HepG2 (cell line): ENCODE data around the gene PTMA. TPM values are rescaled to one million over a fixed set of nuclear protein-coding genes. Genes with fewer than 3 reads are reported as not detected.

Experiments
- AGO2 ChIP-seq: fragments of 200-400 bp; formaldehyde crosslinking; optimal IDR thresholded peaks from 2 replicates; pipeline ENCODE3; 2017; ENCODE audit warnings: mild to moderate bottlenecking, low read depth, low read length, moderate library complexity
- BCL6 ChIP-seq: IDR thresholded peaks from 2 replicates; pipeline ENCODE4 v1.6.1; 2016; ENCODE audit warnings: missing genetic modification reagents, missing compliant biosample characterization
- DMAP1 ChIP-seq: IDR thresholded peaks from 2 replicates; pipeline ENCODE4 v1.6.1; 2016
- FOXA1 ChIP-seq, 2 experiments: fragments of 450-650 bp in 1 of 2; sonication (generic) in 1 of 2; formaldehyde crosslinking in 1 of 2; IDR thresholded peaks; 2 replicates each; pipeline versions ENCODE4 v1.4.0 to v1.6.1; 2016 to 2020; ENCODE audit warnings: missing genetic modification reagents in 1 of 2
- MEF2D ChIP-seq: sonication (generic); formaldehyde crosslinking; IDR thresholded peaks from 2 replicates; pipeline ENCODE4 v1.5.1; 2020; ENCODE audit warnings: mild to moderate bottlenecking, missing genetic modification reagents
- SP4 ChIP-seq: sonication (generic); formaldehyde crosslinking; IDR thresholded peaks from 2 replicates; pipeline ENCODE4 v1.8.1; 2023; ENCODE audit warnings: mild to moderate bottlenecking, missing genetic modification reagents
- SUZ12 ChIP-seq: fragments of 150-350 bp; IDR thresholded peaks from 2 replicates; pipeline ENCODE4 v1.6.1; 2014; ENCODE audit warnings: low read depth, low read length
- TAF1 ChIP-seq: sonication (generic); formaldehyde crosslinking; IDR thresholded peaks from 2 replicates; pipeline ENCODE4 v1.4.0; 2020; ENCODE audit warnings: missing genetic modification reagents
- THYN1 ChIP-seq: sonication (generic); formaldehyde crosslinking; IDR thresholded peaks from 2 replicates; pipeline ENCODE4 v1.8.1; 2023; ENCODE audit warnings: low read depth, mild to moderate bottlenecking, moderate library complexity, missing genetic modification reagents, borderline replicate concordance
- ZFYVE20 ChIP-seq: sonication (generic); formaldehyde crosslinking; IDR thresholded peaks from 2 replicates; pipeline ENCODE4 v1.8.0; 2023; ENCODE audit warnings: low read depth, mild to moderate bottlenecking, moderate library complexity, missing genetic modification reagents, borderline replicate concordance
- ZNF484 ChIP-seq: sonication (generic); formaldehyde crosslinking; IDR thresholded peaks from 2 replicates; pipeline ENCODE4 v1.5.1; 2020; ENCODE audit warnings: mild to moderate bottlenecking, low read depth, missing genetic modification reagents, borderline replicate concordance
- ZNF501 ChIP-seq: sonication (generic); formaldehyde crosslinking; IDR thresholded peaks from 2 replicates; pipeline ENCODE4 v1.5.1; 2020; ENCODE audit warnings: mild to moderate bottlenecking, moderate library complexity, missing genetic modification reagents
- ZNF563 ChIP-seq: sonication (generic); formaldehyde crosslinking; IDR thresholded peaks from 2 replicates; pipeline ENCODE4 v1.8.0; 2022; ENCODE audit warnings: mild to moderate bottlenecking, moderate library complexity, missing genetic modification reagents
- ZNF614 ChIP-seq: IDR thresholded peaks from 2 replicates; pipeline ENCODE4 v1.6.1; 2018; ENCODE audit warnings: missing biosample characterization, missing genetic modification reagents, inconsistent platforms, borderline replicate concordance
- ZNF879 ChIP-seq: sonication (generic); formaldehyde crosslinking; IDR thresholded peaks from 2 replicates; pipeline ENCODE4 v1.8.1; 2023; ENCODE audit warnings: missing genetic modification reagents
- ZSCAN21 ChIP-seq: sonication (generic); formaldehyde crosslinking; IDR thresholded peaks from 2 replicates; pipeline ENCODE4 v1.8.0; 2022; ENCODE audit warnings: mild to moderate bottlenecking, missing genetic modification reagents, moderate library complexity, borderline replicate concordance
- ZSCAN31 ChIP-seq: sonication (generic); formaldehyde crosslinking; IDR thresholded peaks from 2 replicates; pipeline ENCODE4 v1.5.0; 2020; ENCODE audit warnings: low read depth, mild to moderate bottlenecking, missing genetic modification reagents
- polyA plus RNA-seq, 8 experiments: library from polyadenylated mRNA; depleted of rRNA in 3 of 8; stranded (reverse) in 7 of 8; unstranded in 1 of 8; fragments of >200 nt; fragmentation: Illumina TruSeq in 4 of 8; extraction: Trizol in 4 of 8; gene quantifications; 2 replicates each; pipeline versions ENCODE4 v1.2.1 to v1.2.3, GENCODE V29; 2011 to 2016; ENCODE audit warnings: low read depth in 4 of 8, missing spikeins in 1 of 8, mixed read lengths in 1 of 8; ENCODE audit not compliant: insufficient read depth in 1 of 8
- total RNA-seq, 5 experiments: library from RNA; depleted of rRNA; stranded (reverse); fragments of >200 nt; fragmentation: Illumina TruSeq; extraction: Trizol; gene quantifications; 2 replicates each; pipeline ENCODE4 v1.2.3, GENCODE V29; 2016; ENCODE audit warnings: low read depth in 1 of 5
- TF ChIP-seq, protein P1 (sequence below): sonication (generic); formaldehyde crosslinking; IDR thresholded peaks from 2 replicates; pipeline ENCODE4 v1.5.0; 2020; ENCODE audit warnings: missing genetic modification reagents
- TF ChIP-seq, protein P2 (sequence below): sonication (generic); formaldehyde crosslinking; IDR thresholded peaks from 2 replicates; pipeline ENCODE4 v1.4.0; 2020; ENCODE audit warnings: missing genetic modification reagents
- TF ChIP-seq, protein P3 (sequence below): sonication (generic); formaldehyde crosslinking; IDR thresholded peaks from 2 replicates; pipeline ENCODE4 v1.4.0; 2020; ENCODE audit warnings: missing genetic modification reagents
- TF ChIP-seq, protein P4 (sequence below): sonication (generic); formaldehyde crosslinking; IDR thresholded peaks from 2 replicates; pipeline ENCODE4 v1.4.0; 2020; ENCODE audit warnings: mild to moderate bottlenecking, missing genetic modification reagents

Gene PTMA
- total and polyA plus RNA-seq, 2 of the 13 experiments (the other 11 are each of a cell fraction or from before 2014, with no cell fraction given) = 190 to 1,086 TPM

DNA sequence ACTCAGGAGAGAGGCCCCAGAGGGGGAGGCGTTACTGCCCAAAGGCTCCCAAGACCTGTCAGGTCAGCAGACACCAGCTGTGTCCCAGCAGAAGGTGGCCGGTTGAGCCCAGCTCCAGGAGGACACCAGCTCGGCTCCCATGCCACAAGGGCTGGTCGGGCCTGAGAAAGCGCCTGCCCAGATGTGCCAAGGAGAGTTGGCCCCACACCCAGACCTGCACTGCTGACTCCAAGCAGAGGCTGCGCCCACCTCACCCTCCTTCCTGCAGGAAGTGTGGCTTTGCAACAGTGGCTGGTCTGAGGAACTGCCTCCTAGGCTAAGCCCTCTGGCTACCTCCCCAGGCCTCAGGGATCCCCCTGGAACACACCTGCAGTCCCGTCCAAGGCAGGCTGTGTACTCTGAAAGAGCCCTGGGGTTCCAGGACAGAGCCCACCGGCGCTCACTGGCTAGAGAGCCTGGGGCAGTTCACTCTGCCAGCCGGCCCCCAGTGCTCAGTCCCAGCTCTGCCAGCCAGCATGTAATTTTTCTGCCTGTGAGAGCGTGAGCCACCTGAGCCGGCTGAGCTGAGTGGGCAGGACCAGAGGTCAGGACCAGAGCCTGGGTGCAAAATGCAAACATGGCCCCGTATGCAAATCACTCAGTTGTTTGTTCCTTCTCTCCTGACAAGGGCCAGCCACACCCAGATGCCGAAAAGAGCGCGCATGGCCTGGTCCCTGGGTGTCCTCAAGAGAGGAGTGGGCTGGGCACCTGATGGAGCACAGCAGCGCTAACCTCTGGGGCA, 36.9 kb upstream of the PTMA start (continued):
- TF ChIP-seq, protein P1, sequence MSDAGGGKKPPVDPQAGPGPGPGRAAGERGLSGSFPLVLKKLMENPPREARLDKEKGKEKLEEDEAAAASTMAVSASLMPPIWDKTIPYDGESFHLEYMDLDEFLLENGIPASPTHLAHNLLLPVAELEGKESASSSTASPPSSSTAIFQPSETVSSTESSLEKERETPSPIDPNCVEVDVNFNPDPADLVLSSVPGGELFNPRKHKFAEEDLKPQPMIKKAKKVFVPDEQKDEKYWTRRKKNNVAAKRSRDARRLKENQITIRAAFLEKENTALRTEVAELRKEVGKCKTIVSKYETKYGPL (CRISPR knock-in tag) = no peak
- TF ChIP-seq ZFYVE20 (CRISPR knock-in tag) (0 out of 2 replicates have a peak, but pooled peaks have one; percentile 27), ZNF501 (CRISPR knock-in tag) (peak; percentile 70), BCL6 (CRISPR knock-in tag) (no peak), THYN1 (no peak), ZSCAN31 (no peak), SUZ12 (no peak), ZNF614 (CRISPR knock-in tag) (peak; percentile 16; the same call in 1 of the 2 replicates), DMAP1 (CRISPR knock-in tag) (no peak), TAF1 (CRISPR knock-in tag) (peak; percentile 30; the same call in 1 of the 2 replicates), FOXA1 (IDR thresholded peaks at IDR 0.05) (no peak), FOXA1 (CRISPR knock-in tag; IDR thresholded peaks at IDR 0.05) (0 out of 2 replicates have a peak, but pooled peaks have one; percentile 10), SP4 (CRISPR knock-in tag) (no peak), ZNF484 (CRISPR knock-in tag) (no peak), MEF2D (CRISPR knock-in tag) (0 out of 2 replicates have a peak, but pooled peaks have one; percentile 37), ZSCAN21 (CRISPR knock-in tag) (peak; percentile 75), AGO2 (peak; percentile 46), ZNF563 (CRISPR knock-in tag) (0 out of 2 replicates have a peak, but pooled peaks have one; percentile 51), ZNF879 (CRISPR knock-in tag) (no peak)
- TF ChIP-seq, protein P2, sequence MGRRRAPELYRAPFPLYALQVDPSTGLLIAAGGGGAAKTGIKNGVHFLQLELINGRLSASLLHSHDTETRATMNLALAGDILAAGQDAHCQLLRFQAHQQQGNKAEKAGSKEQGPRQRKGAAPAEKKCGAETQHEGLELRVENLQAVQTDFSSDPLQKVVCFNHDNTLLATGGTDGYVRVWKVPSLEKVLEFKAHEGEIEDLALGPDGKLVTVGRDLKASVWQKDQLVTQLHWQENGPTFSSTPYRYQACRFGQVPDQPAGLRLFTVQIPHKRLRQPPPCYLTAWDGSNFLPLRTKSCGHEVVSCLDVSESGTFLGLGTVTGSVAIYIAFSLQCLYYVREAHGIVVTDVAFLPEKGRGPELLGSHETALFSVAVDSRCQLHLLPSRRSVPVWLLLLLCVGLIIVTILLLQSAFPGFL = no peak
- TF ChIP-seq, protein P3, sequence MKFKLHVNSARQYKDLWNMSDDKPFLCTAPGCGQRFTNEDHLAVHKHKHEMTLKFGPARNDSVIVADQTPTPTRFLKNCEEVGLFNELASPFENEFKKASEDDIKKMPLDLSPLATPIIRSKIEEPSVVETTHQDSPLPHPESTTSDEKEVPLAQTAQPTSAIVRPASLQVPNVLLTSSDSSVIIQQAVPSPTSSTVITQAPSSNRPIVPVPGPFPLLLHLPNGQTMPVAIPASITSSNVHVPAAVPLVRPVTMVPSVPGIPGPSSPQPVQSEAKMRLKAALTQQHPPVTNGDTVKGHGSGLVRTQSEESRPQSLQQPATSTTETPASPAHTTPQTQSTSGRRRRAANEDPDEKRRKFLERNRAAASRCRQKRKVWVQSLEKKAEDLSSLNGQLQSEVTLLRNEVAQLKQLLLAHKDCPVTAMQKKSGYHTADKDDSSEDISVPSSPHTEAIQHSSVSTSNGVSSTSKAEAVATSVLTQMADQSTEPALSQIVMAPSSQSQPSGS (CRISPR knock-in tag) = 0 out of 2 replicates have a peak, but pooled peaks have one; percentile 22
- TF ChIP-seq, protein P4, sequence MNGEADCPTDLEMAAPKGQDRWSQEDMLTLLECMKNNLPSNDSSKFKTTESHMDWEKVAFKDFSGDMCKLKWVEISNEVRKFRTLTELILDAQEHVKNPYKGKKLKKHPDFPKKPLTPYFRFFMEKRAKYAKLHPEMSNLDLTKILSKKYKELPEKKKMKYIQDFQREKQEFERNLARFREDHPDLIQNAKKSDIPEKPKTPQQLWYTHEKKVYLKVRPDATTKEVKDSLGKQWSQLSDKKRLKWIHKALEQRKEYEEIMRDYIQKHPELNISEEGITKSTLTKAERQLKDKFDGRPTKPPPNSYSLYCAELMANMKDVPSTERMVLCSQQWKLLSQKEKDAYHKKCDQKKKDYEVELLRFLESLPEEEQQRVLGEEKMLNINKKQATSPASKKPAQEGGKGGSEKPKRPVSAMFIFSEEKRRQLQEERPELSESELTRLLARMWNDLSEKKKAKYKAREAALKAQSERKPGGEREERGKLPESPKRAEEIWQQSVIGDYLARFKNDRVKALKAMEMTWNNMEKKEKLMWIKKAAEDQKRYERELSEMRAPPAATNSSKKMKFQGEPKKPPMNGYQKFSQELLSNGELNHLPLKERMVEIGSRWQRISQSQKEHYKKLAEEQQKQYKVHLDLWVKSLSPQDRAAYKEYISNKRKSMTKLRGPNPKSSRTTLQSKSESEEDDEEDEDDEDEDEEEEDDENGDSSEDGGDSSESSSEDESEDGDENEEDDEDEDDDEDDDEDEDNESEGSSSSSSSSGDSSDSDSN (CRISPR knock-in tag) = 0 out of 2 replicates have a peak, but pooled peaks have one; percentile 20
